ENCODE measurements around the gene GTF3C1.
"Not testable (repeated sequence)": the region's sequence is repeated elsewhere in the genome, so short reads cannot be mapped to it uniquely, and the experiment has no call there.

GTF3C1 gene

GRCh38 chr16:27441998-27442397, 107.7 kb downstream of the GTF3C1 start:
- H3K4me1 ChIP-seq (ENCODE audit: insufficient read depth, low read length): no peaks in the 10 kb centered on the region
- H3K27me3 ChIP-seq (ENCODE audit: insufficient read depth, low read length): no peaks in the 10 kb centered on the region
- no peak overlapping the region for H3K27ac ChIP-seq (ENCODE audit: low read length)
- H3K36me3 ChIP-seq (ENCODE audit: insufficient read depth, low read depth, low read length): no peaks in the 10 kb centered on the region
- H3K9me3 ChIP-seq (ENCODE audit: insufficient read depth, low read depth, low read length): peaks cover 16% of the 10 kb centered on the region
- H3K4me3 ChIP-seq (ENCODE audit: low read length): no peak overlapping the region
- no peak overlapping the region for H3K9ac ChIP-seq (ENCODE audit: low read depth, low read length)

GRCh38 chr16:27441276-27441675, 108.4 kb downstream of the GTF3C1 start:
- Histone ChIP-seq H3K36me3 (ENCODE audit: insufficient read depth, low read depth, low read length) (no peaks in the 10 kb centered on the region), H3K9ac (ENCODE audit: low read depth, low read length) (no peak overlapping the region)

GRCh38 chr16:27439271-27440018, 110.3 kb downstream of the GTF3C1 start:
- Histone ChIP-seq H3K4me1 (ENCODE audit: insufficient read depth, low read length) (no peaks in the 10 kb centered on the region), H3K36me3 (ENCODE audit: insufficient read depth, low read depth, low read length) (no peaks in the 10 kb centered on the region), H3K27me3 (ENCODE audit: insufficient read depth, low read length) (no peaks in the 10 kb centered on the region), H3K9me3 (ENCODE audit: insufficient read depth, low read depth, low read length) (peaks cover 8% of the 10 kb centered on the region), H3K27ac (ENCODE audit: low read length) (no peak overlapping the region), H3K4me3 (ENCODE audit: low read length) (no peak overlapping the region), H3K9ac (ENCODE audit: low read depth, low read length) (no peak overlapping the region)

More at GRCh38 chr16:27441276-27441675, 108.4 kb downstream of the GTF3C1 start:
- peaks cover 16% of the 10 kb centered on the region for H3K9me3 ChIP-seq (ENCODE audit: insufficient read depth, low read depth, low read length)
- no peak overlapping the region for H3K4me3 ChIP-seq (ENCODE audit: low read length)
- H3K4me1 ChIP-seq (ENCODE audit: insufficient read depth, low read length): no peaks in the 10 kb centered on the region
- no peaks in the 10 kb centered on the region for H3K27me3 ChIP-seq (ENCODE audit: insufficient read depth, low read length)
- no peak overlapping the region for H3K27ac ChIP-seq (ENCODE audit: low read length)

- H3K36me3 ChIP-seq (ENCODE audit: insufficient read depth, low read depth, low read length): no peaks in the 10 kb centered on the region
- H3K4me3 ChIP-seq (ENCODE audit: low read length): no peak overlapping the region
Observed at GRCh38 chr16:27437946-27438345, 111.8 kb downstream of the GTF3C1 start.

GRCh38 chr16:27436921-27437650, 112.6 kb downstream of the GTF3C1 start:
- Histone ChIP-seq H3K9me3 (ENCODE audit: insufficient read depth, low read depth, low read length) (no peaks in the 10 kb centered on the region; the same call in 1 of the 2 replicates), H3K27me3 (ENCODE audit: insufficient read depth, low read length) (no peaks in the 10 kb centered on the region), H3K4me1 (ENCODE audit: insufficient read depth, low read length) (no peaks in the 10 kb centered on the region), H3K27ac (ENCODE audit: low read length) (no peak overlapping the region), H3K36me3 (ENCODE audit: insufficient read depth, low read depth, low read length) (no peaks in the 10 kb centered on the region), H3K9ac (ENCODE audit: low read depth, low read length) (no peak overlapping the region), H3K4me3 (ENCODE audit: low read length) (no peak overlapping the region)

More at GRCh38 chr16:27437946-27438345, 111.8 kb downstream of the GTF3C1 start:
- no peak overlapping the region for H3K9ac ChIP-seq (ENCODE audit: low read depth, low read length)
- no peaks in the 10 kb centered on the region for H3K27me3 ChIP-seq (ENCODE audit: insufficient read depth, low read length)
- no peak overlapping the region for H3K27ac ChIP-seq (ENCODE audit: low read length)
- no peaks in the 10 kb centered on the region; the same call in 1 of the 2 replicates for H3K9me3 ChIP-seq (ENCODE audit: insufficient read depth, low read depth, low read length)
- H3K4me1 ChIP-seq (ENCODE audit: insufficient read depth, low read length): no peaks in the 10 kb centered on the region

GRCh38 chr16:27436065-27436464, 113.6 kb downstream of the GTF3C1 start:
- no peaks in the 10 kb centered on the region for H3K4me1 ChIP-seq (ENCODE audit: insufficient read depth, low read length)
- no peaks in the 10 kb centered on the region for H3K27me3 ChIP-seq (ENCODE audit: insufficient read depth, low read length)
- H3K9me3 ChIP-seq (ENCODE audit: insufficient read depth, low read depth, low read length): no peaks in the 10 kb centered on the region
- no peak overlapping the region for H3K9ac ChIP-seq (ENCODE audit: low read depth, low read length)
- no peaks in the 10 kb centered on the region for H3K36me3 ChIP-seq (ENCODE audit: insufficient read depth, low read depth, low read length)
- no peak overlapping the region for H3K27ac ChIP-seq (ENCODE audit: low read length)
- H3K4me3 ChIP-seq (ENCODE audit: low read length): no peak overlapping the region

GRCh38 chr16:27435146-27435545, 114.6 kb downstream of the GTF3C1 start:
- not testable (repeated sequence) for H3K36me3 ChIP-seq (ENCODE audit: insufficient read depth, low read depth, low read length); H3K4me3 ChIP-seq (ENCODE audit: low read length); H3K27ac ChIP-seq (ENCODE audit: low read length); H3K9ac ChIP-seq (ENCODE audit: low read depth, low read length); H3K27me3 ChIP-seq (ENCODE audit: insufficient read depth, low read length); H3K4me1 ChIP-seq (ENCODE audit: insufficient read depth, low read length); H3K9me3 ChIP-seq (ENCODE audit: insufficient read depth, low read depth, low read length)

- Histone ChIP-seq H3K27ac (ENCODE audit: low read length) (no peak overlapping the region), H3K9ac (ENCODE audit: low read depth, low read length) (no peak overlapping the region), H3K4me1 (ENCODE audit: insufficient read depth, low read length) (no peaks in the 10 kb centered on the region), H3K9me3 (ENCODE audit: insufficient read depth, low read depth, low read length) (no peaks in the 10 kb centered on the region), H3K4me3 (ENCODE audit: low read length) (no peak overlapping the region), H3K27me3 (ENCODE audit: insufficient read depth, low read length) (no peaks in the 10 kb centered on the region), H3K36me3 (ENCODE audit: insufficient read depth, low read depth, low read length) (no peaks in the 10 kb centered on the region)
Observed at GRCh38 chr16:27434141-27435051, 115.3 kb downstream of the GTF3C1 start.

GRCh38 chr16:27433636-27434035, 116.1 kb downstream of the GTF3C1 start:
- H3K9ac ChIP-seq (ENCODE audit: low read depth, low read length): no peak overlapping the region
- H3K36me3 ChIP-seq (ENCODE audit: insufficient read depth, low read depth, low read length): no peaks in the 10 kb centered on the region
- H3K9me3 ChIP-seq (ENCODE audit: insufficient read depth, low read depth, low read length): no peaks in the 10 kb centered on the region
- no peak overlapping the region for H3K4me3 ChIP-seq (ENCODE audit: low read length)
- no peaks in the 10 kb centered on the region for H3K4me1 ChIP-seq (ENCODE audit: insufficient read depth, low read length)
- H3K27me3 ChIP-seq (ENCODE audit: insufficient read depth, low read length): no peaks in the 10 kb centered on the region
- H3K27ac ChIP-seq (ENCODE audit: low read length): no peak overlapping the region

GRCh38 chr16:27433191-27433590, 116.5 kb downstream of the GTF3C1 start:
- H3K27me3 ChIP-seq (ENCODE audit: insufficient read depth, low read length); H3K9ac ChIP-seq (ENCODE audit: low read depth, low read length); H3K9me3 ChIP-seq (ENCODE audit: insufficient read depth, low read depth, low read length); H3K4me1 ChIP-seq (ENCODE audit: insufficient read depth, low read length); H3K4me3 ChIP-seq (ENCODE audit: low read length); H3K36me3 ChIP-seq (ENCODE audit: insufficient read depth, low read depth, low read length); H3K27ac ChIP-seq (ENCODE audit: low read length): not testable (repeated sequence)

- no peaks in the 10 kb centered on the region for H3K27me3 ChIP-seq (ENCODE audit: insufficient read depth, low read length)
- H3K4me3 ChIP-seq (ENCODE audit: low read length): no peak overlapping the region
- H3K27ac ChIP-seq (ENCODE audit: low read length): no peak overlapping the region
- H3K9ac ChIP-seq (ENCODE audit: low read depth, low read length): no peak overlapping the region
- H3K36me3 ChIP-seq (ENCODE audit: insufficient read depth, low read depth, low read length): no peaks in the 10 kb centered on the region
- no peaks in the 10 kb centered on the region for H3K9me3 ChIP-seq (ENCODE audit: insufficient read depth, low read depth, low read length)
- H3K4me1 ChIP-seq (ENCODE audit: insufficient read depth, low read length): no peaks in the 10 kb centered on the region
Observed at GRCh38 chr16:27432558-27432957, 117.2 kb downstream of the GTF3C1 start.

All from iPS-20b (cell line).